Measurements from ENCODE around the gene PITPNM1.

GRCh38 chr11:67472882-67473281 is 32.3 kb downstream of the PITPNM1 start:
- TF ChIP-seq, protein P1, sequence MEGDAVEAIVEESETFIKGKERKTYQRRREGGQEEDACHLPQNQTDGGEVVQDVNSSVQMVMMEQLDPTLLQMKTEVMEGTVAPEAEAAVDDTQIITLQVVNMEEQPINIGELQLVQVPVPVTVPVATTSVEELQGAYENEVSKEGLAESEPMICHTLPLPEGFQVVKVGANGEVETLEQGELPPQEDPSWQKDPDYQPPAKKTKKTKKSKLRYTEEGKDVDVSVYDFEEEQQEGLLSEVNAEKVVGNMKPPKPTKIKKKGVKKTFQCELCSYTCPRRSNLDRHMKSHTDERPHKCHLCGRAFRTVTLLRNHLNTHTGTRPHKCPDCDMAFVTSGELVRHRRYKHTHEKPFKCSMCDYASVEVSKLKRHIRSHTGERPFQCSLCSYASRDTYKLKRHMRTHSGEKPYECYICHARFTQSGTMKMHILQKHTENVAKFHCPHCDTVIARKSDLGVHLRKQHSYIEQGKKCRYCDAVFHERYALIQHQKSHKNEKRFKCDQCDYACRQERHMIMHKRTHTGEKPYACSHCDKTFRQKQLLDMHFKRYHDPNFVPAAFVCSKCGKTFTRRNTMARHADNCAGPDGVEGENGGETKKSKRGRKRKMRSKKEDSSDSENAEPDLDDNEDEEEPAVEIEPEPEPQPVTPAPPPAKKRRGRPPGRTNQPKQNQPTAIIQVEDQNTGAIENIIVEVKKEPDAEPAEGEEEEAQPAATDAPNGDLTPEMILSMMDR (IDR thresholded peaks at IDR 0.05) = no peak
- no peak for TF ChIP-seq POLR2AphosphoS5 (IDR thresholded peaks at IDR 0.05)

Measured in sigmoid colon (tissue), 4 donors.